ENCODE data around the gene DDO. TPM values are rescaled to one million over a fixed set of nuclear protein-coding genes. Genes with fewer than 3 reads are reported as not detected.
"Not testable (repeated sequence)": the region's sequence is repeated elsewhere in the genome, so short reads cannot be mapped to it uniquely, and the experiment has no call there.

The DDO gene
- total RNA-seq, 1 donor from 2014 or later, result not detected

DNA sequence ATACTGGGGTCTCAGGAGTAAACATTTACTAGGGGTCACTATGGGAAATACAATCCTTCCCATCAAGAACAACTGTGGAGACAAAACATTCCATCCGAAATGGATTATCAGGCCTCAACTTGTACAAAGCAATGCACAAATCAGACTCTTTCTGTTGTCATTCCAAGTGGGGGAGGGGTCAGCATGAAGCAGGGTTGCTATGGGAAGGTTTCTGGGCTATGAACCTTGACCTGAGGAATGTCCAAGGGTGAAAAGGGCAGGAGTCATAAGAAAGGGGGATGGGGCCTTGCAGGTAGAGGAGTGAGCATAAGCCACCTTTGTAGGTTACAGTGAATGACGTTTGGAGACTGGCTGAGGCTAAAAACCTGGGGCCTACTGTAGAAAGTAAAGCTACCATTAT is 60.4 kb downstream of the DDO start:
- peaks cover 47% of the 10 kb centered on the region for H3K27me3 Mint-ChIP-seq
- H3K27ac Mint-ChIP-seq, result no peak overlapping the region
- no peaks in the 10 kb centered on the region for H3K36me3 Mint-ChIP-seq (ENCODE audit: low read depth)
- H3K4me1 Mint-ChIP-seq, result peaks cover 2% of the 10 kb centered on the region
- no peak overlapping the region for H3K4me3 Mint-ChIP-seq
- intact Hi-C loops (cut with micrococcal nuclease), result no loop called here
- no peaks in the 10 kb centered on the region for H3K9me3 Mint-ChIP-seq
- DNase-seq, result no peak

DNA sequence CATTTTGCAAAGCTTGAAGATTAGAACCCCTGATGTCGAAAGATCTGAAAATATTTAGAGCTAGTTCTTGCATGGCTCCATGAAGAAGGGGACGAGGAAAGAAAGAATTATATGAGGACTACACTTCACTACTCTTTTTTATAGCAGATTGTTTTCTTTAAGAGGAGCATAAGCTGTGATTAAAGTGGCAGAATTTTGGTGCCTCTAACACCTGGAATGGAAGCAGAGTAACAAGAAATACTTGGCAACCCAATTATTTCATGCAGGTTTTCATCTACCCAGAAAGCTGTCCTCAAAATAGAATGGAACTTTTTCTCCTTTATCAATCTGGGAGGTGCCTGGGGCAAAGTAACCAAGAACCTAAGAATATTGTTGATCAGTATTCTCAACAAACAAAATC is 61.2 kb downstream of the DDO start:
- H3K9me3 Mint-ChIP-seq, result no peaks in the 10 kb centered on the region
- no peak overlapping the region for H3K4me3 Mint-ChIP-seq
- no peak overlapping the region for H3K27ac Mint-ChIP-seq
- no peak for DNase-seq
- peaks cover 40% of the 10 kb centered on the region for H3K27me3 Mint-ChIP-seq
- intact Hi-C loops (cut with micrococcal nuclease), result no loop called here
- H3K4me1 Mint-ChIP-seq, result peaks cover 2% of the 10 kb centered on the region
- H3K36me3 Mint-ChIP-seq (ENCODE audit: low read depth), result no peaks in the 10 kb centered on the region

GRCh38 chr6:110353457-110354001 is 61.8 kb downstream of the DDO start:
- H3K4me3 Mint-ChIP-seq, result no peak overlapping the region
- peaks cover 33% of the 10 kb centered on the region for H3K27me3 Mint-ChIP-seq
- H3K4me1 Mint-ChIP-seq, result peaks cover 2% of the 10 kb centered on the region
- no peaks in the 10 kb centered on the region for H3K9me3 Mint-ChIP-seq
- DNase-seq, result no peak
- H3K27ac Mint-ChIP-seq, result no peak overlapping the region
- intact Hi-C loops (cut with micrococcal nuclease), result no loop called here
- H3K36me3 Mint-ChIP-seq (ENCODE audit: low read depth), result no peaks in the 10 kb centered on the region

- no peak overlapping the region for H3K4me3 Mint-ChIP-seq
- DNase-seq, result no peak
- H3K9me3 Mint-ChIP-seq, result no peaks in the 10 kb centered on the region
- intact Hi-C loops (cut with micrococcal nuclease), result no loop called here
- H3K27me3 Mint-ChIP-seq, result peaks cover 32% of the 10 kb centered on the region
- peaks cover 2% of the 10 kb centered on the region for H3K4me1 Mint-ChIP-seq
- no peak overlapping the region for H3K27ac Mint-ChIP-seq
- H3K36me3 Mint-ChIP-seq (ENCODE audit: low read depth), result no peaks in the 10 kb centered on the region
Observed at GRCh38 chr6:110352563-110353262, 62.7 kb downstream of the DDO start.

DNA sequence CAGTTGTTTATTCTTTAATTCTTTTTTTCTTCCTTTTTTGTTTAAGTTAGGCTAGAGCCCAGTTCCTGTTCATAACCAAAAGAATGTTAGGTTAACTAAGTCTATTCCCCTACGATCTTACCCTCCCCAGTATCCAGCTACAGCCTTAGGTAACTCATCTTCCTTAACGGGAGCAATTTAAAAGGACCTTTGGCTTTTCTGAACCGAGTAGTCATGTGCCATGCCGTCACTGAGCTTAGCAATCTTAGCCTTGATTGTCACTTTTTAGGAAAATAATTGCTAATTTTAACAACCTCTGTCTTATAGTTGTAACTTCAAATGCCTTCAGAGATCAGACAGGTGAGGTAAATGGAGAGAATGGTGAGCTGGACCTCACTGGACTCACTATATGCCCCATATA is 63.4 kb downstream of the DDO start:
- H3K9me3 Mint-ChIP-seq, result no peaks in the 10 kb centered on the region
- no peak for DNase-seq
- no peak overlapping the region for H3K4me3 Mint-ChIP-seq
- peaks cover 25% of the 10 kb centered on the region for H3K27me3 Mint-ChIP-seq
- no peak overlapping the region for H3K27ac Mint-ChIP-seq
- H3K36me3 Mint-ChIP-seq (ENCODE audit: low read depth), result no peaks in the 10 kb centered on the region
- no peaks in the 10 kb centered on the region for H3K4me1 Mint-ChIP-seq
- intact Hi-C loops (cut with micrococcal nuclease), result no loop called here

DNA sequence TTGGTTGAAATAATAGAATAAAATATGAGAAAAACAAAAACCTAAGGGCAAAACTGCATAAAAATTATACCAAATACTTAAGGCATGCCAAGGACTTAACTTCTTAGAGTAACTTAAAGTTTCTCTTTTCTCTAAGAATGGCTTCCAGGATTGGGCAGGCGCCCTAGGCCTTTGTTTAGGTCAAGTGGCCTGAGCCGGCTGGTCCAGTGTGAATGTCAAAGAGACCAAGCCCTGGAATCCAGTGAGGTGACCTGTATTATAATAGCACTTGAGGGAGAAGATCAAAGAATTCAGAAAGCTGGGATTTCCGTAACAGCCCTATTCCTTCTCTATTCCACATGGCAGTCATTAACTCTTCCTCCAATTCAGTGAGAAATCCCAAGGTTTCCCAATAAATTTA is 63.8 kb downstream of the DDO start:
- intact Hi-C loops (cut with micrococcal nuclease), result no loop called here
- Mint-ChIP-seq H3K27me3 (peaks cover 23% of the 10 kb centered on the region), H3K9me3 (no peaks in the 10 kb centered on the region), H3K27ac (no peak overlapping the region), H3K4me3 (no peak overlapping the region), H3K4me1 (no peaks in the 10 kb centered on the region), H3K36me3 (ENCODE audit: low read depth) (no peaks in the 10 kb centered on the region)
- DNase-seq, result no peak

GRCh38 chr6:110350593-110350992 is 64.8 kb downstream of the DDO start:
- H3K36me3 Mint-ChIP-seq (ENCODE audit: low read depth); H3K9me3 Mint-ChIP-seq; intact Hi-C loops (cut with micrococcal nuclease); DNase-seq; H3K4me1 Mint-ChIP-seq; H3K4me3 Mint-ChIP-seq; H3K27ac Mint-ChIP-seq: not testable (repeated sequence)
- peaks cover 19% of the 10 kb centered on the region for H3K27me3 Mint-ChIP-seq

DNA sequence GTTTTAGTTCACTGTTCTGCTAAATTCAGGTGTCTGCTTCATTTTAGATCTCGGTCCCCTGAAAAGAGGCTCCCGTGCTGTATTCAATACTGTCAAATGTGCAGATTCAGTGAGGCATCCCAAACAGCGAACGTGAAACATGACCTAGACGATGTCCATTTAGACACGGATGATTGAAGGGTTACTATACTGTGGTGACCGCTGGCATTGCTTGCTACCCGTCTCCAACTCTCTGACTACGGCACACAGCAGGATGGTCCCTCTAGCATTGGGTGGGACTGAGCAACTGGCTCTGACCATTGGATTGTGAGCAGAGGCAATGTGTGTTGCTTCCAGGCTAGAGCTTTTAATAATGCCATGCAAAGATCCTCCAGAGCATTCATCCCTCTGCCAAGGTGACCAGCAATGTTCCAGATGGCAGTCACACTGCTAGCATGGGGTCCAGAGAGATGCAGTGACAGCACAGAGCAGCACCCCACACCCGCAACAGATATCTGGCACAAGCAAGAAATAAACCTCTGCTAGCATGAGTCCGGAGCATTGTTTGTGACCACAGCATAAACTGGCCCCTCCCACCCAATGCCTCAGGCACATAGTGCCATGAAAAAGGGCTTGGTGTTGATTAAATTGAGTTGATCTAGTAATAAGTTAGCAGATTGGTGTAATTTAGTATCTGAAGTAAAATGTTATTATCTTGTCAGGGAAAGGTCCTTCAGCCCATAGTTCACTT is 66.2 kb downstream of the DDO start:
- Mint-ChIP-seq H3K4me1 (no peaks in the 10 kb centered on the region), H3K9me3 (no peaks in the 10 kb centered on the region), H3K4me3 (no peak overlapping the region), H3K27ac (no peak overlapping the region), H3K27me3 (peaks cover 16% of the 10 kb centered on the region), H3K36me3 (ENCODE audit: low read depth) (no peaks in the 10 kb centered on the region)
- intact Hi-C loops (cut with micrococcal nuclease), result no loop called here
- no peak for DNase-seq

- H3K9me3 Mint-ChIP-seq, result no peaks in the 10 kb centered on the region
- H3K36me3 Mint-ChIP-seq (ENCODE audit: low read depth), result no peaks in the 10 kb centered on the region
- DNase-seq, result no peak
- no peaks in the 10 kb centered on the region for H3K4me1 Mint-ChIP-seq
- H3K4me3 Mint-ChIP-seq, result no peak overlapping the region
- H3K27me3 Mint-ChIP-seq, result peaks cover 11% of the 10 kb centered on the region
- H3K27ac Mint-ChIP-seq, result no peak overlapping the region
- intact Hi-C loops (cut with micrococcal nuclease), result no loop called here
Observed at GRCh38 chr6:110345025-110345424, 70.3 kb downstream of the DDO start.

DNA sequence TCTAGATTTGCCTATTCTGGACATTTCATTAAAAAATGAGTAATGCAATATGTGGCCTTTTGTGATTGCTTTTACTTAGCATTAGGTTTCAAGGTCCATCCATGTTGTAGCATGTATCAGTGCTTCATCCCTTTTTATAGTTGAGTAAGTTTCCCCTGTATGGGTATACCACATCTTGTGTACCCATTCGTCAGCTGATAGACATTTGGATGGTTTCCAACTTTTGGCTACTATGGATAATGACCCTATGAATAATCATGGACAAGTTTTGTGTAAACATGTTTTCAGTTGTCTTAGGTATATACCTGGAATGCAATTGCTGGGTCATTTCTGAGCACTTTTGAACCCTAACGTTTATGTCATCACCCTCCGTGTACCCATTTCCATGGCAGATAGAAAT is 72.6 kb downstream of the DDO start:
- H3K36me3 Mint-ChIP-seq (ENCODE audit: low read depth), result no peaks in the 10 kb centered on the region
- no peak overlapping the region for H3K27ac Mint-ChIP-seq
- DNase-seq, result no peak
- no peaks in the 10 kb centered on the region for H3K9me3 Mint-ChIP-seq
- no peaks in the 10 kb centered on the region for H3K4me1 Mint-ChIP-seq
- intact Hi-C loops (cut with micrococcal nuclease), result no loop called here
- H3K27me3 Mint-ChIP-seq, result peaks cover 12% of the 10 kb centered on the region
- H3K4me3 Mint-ChIP-seq, result no peak overlapping the region

Other genes with a start within 250 kb of the DDO start
- gene WASF1, start 235.9 kb downstream of the DDO start, total RNA-seq, result 1.2 and 2.2 TPM in 2 replicates
- gene CDC40, start 235.1 kb downstream of the DDO start, total RNA-seq, result 25.7 and 31.2 TPM in 2 replicates
- not detected in 2 replicates for gene METTL24, start 57.2 kb downstream of the DDO start, total RNA-seq
- gene SLC22A16, start 61.0 kb upstream of the DDO start, total RNA-seq, result not detected in 2 replicates